T-cell (primary cell): ENCODE measurements around the gene SIPA1L2. TPM values are rescaled to one million over a fixed set of nuclear protein-coding genes. Genes with fewer than 3 reads are reported as not detected.
"Not testable (repeated sequence)": the region's sequence is repeated elsewhere in the genome, so short reads cannot be mapped to it uniquely, and the experiment has no call there.

Experiments used
- ATAC-seq, 4 experiments: fragments of 200-7000 bp in 3 of 4; fragments of 150-1000 bp in 1 of 4; cut with Tn5 transposase; replicated peaks in 1 of 4; 1 replicate in 3 of 4; 2 replicates in 1 of 4; pipeline ENCODE4 v1.10.0; 2021; ENCODE audit warnings: moderate library complexity in 3 of 4, mild to moderate bottlenecking in 2 of 4, moderate number of reproducible peaks in 1 of 4
- CTCF ChIA-PET, 2 donors: fragments of 300-600 bp; sonication (Branson Sonifier 250); formaldehyde crosslinking; loops; one replicate each; lab custom pipeline; 2022; ENCODE audit warnings: antibody characterized with exemption in 2 of 2; lab: Charles Lee
- POLR2A ChIA-PET, 2 donors: fragments of 300-600 bp; sonication (Branson Sonifier 250); formaldehyde crosslinking; loops; one replicate each; lab custom pipeline; 2022; ENCODE audit warnings: antibody characterized with exemption in 2 of 2; lab: Charles Lee
- DNase-seq, 35 experiments: peaks; one replicate each; pipeline versions ENCODE4 v3.0.0 to v3.0.0-alpha.2; 2013 to 2023
- H3K27ac ChIP-seq: one replicate; pipeline ENCODE4 v1.5.1; 2013; ENCODE audit warnings: low read length
- H3K27me3 ChIP-seq, 2 experiments: replicated peaks in 1 of 2; 1 replicate in 1 of 2; 2 replicates in 1 of 2; pipeline versions ENCODE4 v1.6.1 to v1.7.0; 2013; ENCODE audit warnings: low read length in 1 of 2, mixed read lengths in 1 of 2; ENCODE audit not compliant: control insufficient read depth in 2 of 2, insufficient read depth in 2 of 2; ENCODE audit errors: extremely low read depth in 1 of 2
- H3K36me3 ChIP-seq, 2 donors: 1 replicate in 1 of 2; 2 replicates in 1 of 2; pipeline versions ENCODE4 v1.6.1 to v1.7.0; 2013; ENCODE audit warnings: low read length in 1 of 2; ENCODE audit not compliant: control insufficient read depth in 2 of 2, insufficient read depth in 1 of 2; ENCODE audit errors: extremely low read depth in 1 of 2
- H3K4me1 ChIP-seq, 2 experiments: 1 replicate in 1 of 2; 2 replicates in 1 of 2; pipeline versions ENCODE4 v1.6.1 to v1.7.0; 2013; ENCODE audit warnings: low read length in 2 of 2, mixed read lengths in 1 of 2; ENCODE audit not compliant: insufficient read depth in 2 of 2, control insufficient read depth in 1 of 2; ENCODE audit errors: extremely low read depth in 1 of 2
- H3K4me3 ChIP-seq, 2 donors: 1 replicate in 1 of 2; 2 replicates in 1 of 2; pipeline versions ENCODE4 v1.5.1 to v1.7.0; 2013; ENCODE audit warnings: mild to moderate bottlenecking in 2 of 2, low read length in 1 of 2, moderate library complexity in 1 of 2; ENCODE audit not compliant: control insufficient read depth in 1 of 2; ENCODE audit errors: extremely low read depth in 1 of 2
- H3K9me3 ChIP-seq: 2 replicates; pipeline ENCODE4 v1.7.0; 2013
- H3K27ac Mint-ChIP-seq, 2 donors: one replicate each; pipeline ENCODE4 v1.8.0; 2020 to 2021; ENCODE audit warnings: mild to moderate bottlenecking in 2 of 2, mixed read lengths in 2 of 2
- H3K27me3 Mint-ChIP-seq, 2 donors: one replicate each; pipeline ENCODE4 v1.8.0; 2021 to 2022; ENCODE audit warnings: mixed read lengths in 2 of 2
- H3K36me3 Mint-ChIP-seq: one replicate; pipeline ENCODE4 v1.8.0; 2021; ENCODE audit warnings: mixed read lengths
- H3K4me1 Mint-ChIP-seq, 3 donors: one replicate each; pipeline ENCODE4 v1.8.0; 2020 to 2022; ENCODE audit warnings: mixed read lengths in 3 of 3, mild to moderate bottlenecking in 1 of 3
- H3K4me3 Mint-ChIP-seq, 3 donors: one replicate each; pipeline ENCODE4 v1.8.0; 2020 to 2022; ENCODE audit warnings: mild to moderate bottlenecking in 3 of 3, mixed read lengths in 3 of 3, moderate library complexity in 3 of 3
- H3K9me3 Mint-ChIP-seq, 3 donors: one replicate each; pipeline ENCODE4 v1.8.0; 2020 to 2022; ENCODE audit warnings: mixed read lengths in 3 of 3
- WGBS: methylation state at CpG from one replicate; pipeline ENCODE4 v1.1.5; 2013; ENCODE audit warnings: missing lambda C conversion rate; ENCODE audit not compliant: insufficient coverage; 5-methylcytosine and 5-hydroxymethylcytosine counted together
- total RNA-seq, 35 experiments: library from RNA in 6 of 35; stranded (reverse) in 6 of 35; fragments of 120-200 nt in 1 of 35; gene quantifications; one replicate each; pipeline versions ENCODE4 v1.2.1 to v1.2.4 and lab custom pipeline; 2013 to 2026

Gene SIPA1L2
- total RNA-seq, 5 donors from 2014 or later (not counting 1 experiment from before 2014, with no cell fraction given) = 0.70 to 3.3 (median 1.2) TPM

DNA sequence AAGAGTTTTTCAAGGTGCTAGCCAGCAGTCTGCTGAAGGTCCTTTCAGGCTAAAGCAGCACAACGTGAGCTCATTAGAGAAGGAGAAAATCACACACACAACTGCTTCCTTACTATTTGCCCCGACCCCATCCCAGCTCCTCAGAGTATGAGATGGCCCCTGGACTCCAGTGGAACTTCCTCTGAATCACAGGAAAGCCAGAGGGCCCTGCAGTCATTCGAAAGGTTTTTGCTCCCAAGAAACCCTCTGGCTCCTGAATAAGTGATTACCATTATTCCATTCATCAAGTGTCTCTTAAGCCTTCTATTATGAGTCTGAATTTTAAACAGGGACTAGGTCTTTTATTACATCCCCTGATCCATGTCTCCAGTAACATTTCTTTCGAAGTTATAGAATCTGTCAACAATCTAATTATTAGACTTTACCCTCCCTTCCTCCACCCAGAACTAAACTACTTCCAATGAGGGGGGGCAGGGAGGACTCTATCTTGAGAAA, 14.6 kb downstream of the SIPA1L2 start:
- CTCF ChIA-PET = interaction anchor here in 1 of 2 donors (0.8 kb wide), 1 partner anchor 12 kb away, joined by 3 read pairs; no protein-coding TSS in a partner anchor
- H3K27me3 ChIP-seq = no peaks in the 10 kb centered on the region
- WGBS = 89% methylated on average over 1 of the region's 4 CpGs
- Mint-ChIP-seq H3K27me3 (no peaks in the 10 kb centered on the region), H3K4me3 (no peak overlapping the region), H3K36me3 (no peaks in the 10 kb centered on the region), H3K9me3 (no peaks in the 10 kb centered on the region), H3K27ac (no peak overlapping the region), H3K4me1 (peaks cover 6 to 15% (median 12%) of the 10 kb centered on the region in 3 donors)
- POLR2A ChIA-PET = no interaction called here
- H3K4me3 ChIP-seq = no peak overlapping the region
- H3K36me3 ChIP-seq = no peaks in the 10 kb centered on the region
- no peaks in the 10 kb centered on the region for H3K9me3 ChIP-seq
- DNase-seq (no peak), ATAC-seq (no peak)
- peaks cover 0 to 4% of the 10 kb centered on the region in 2 experiments for H3K4me1 ChIP-seq
- no peak overlapping the region for H3K27ac ChIP-seq

DNA sequence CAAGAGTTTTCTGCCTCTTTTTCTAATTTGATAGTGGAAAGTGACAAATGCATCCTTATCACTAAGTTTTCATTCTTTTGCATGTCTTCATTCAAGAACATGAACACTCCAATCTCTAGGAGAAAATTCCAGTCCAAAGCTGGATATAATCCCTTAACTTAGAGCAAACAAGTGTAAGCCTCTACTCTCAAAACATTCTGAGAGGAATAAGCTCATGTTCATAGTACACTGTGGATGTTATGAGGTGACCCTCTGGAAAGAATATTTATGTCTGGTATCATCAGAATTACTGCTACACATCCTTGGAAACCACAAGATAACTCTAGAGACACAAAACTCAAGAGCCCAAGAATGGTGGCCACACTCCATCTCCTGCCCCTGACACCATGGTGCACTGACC, 15.1 kb downstream of the SIPA1L2 start:
- H3K4me1 Mint-ChIP-seq = peaks cover 6 to 15% (median 12%) of the 10 kb centered on the region in 3 donors
- no peaks in the 10 kb centered on the region for H3K27me3 ChIP-seq
- H3K9me3 ChIP-seq = no peaks in the 10 kb centered on the region

DNA sequence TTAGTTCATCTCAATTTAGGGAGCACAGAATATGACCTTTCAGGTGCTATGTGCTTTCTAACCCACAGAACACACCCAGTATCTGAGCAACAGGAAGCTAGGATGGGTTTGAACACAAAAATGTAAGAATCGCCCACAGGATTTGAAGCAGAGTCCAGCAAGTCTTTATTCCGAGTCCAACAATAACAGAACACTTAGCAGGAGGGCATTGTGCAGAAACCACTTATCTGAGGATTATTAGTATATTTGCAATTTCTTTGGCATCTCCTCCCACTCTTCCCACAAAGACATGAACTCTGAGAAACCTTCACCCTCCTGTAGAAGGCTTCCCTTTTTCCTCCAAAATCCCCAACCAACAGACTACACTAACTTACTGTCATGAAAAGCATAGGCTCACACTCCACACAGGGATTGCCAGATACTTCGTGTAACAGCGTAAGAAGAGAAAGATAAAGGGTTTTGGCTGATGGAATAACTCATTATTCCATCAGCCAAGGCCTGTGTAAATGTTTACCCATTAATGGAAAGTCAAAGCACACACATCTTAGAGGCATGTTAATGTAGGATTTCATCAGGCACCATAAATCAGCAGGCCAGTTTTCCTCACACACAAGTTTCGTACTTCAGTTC, 16.1 kb downstream of the SIPA1L2 start:
- CTCF ChIA-PET = interaction anchor here in 1 of 2 donors (1.2 kb wide), 1 partner anchor 14 kb away, joined by 5 read pairs; no protein-coding TSS in a partner anchor
- Mint-ChIP-seq H3K27me3 (no peaks in the 10 kb centered on the region), H3K4me3 (no peak overlapping the region), H3K4me1 (peaks cover 6 to 15% (median 12%) of the 10 kb centered on the region in 3 donors), H3K9me3 (no peaks in the 10 kb centered on the region), H3K36me3 (no peaks in the 10 kb centered on the region), H3K27ac (no peak overlapping the region)
- H3K27ac ChIP-seq = no peak overlapping the region
- DNase-seq = no peak
- 80% methylated on average over 1 of the region's 5 CpGs for WGBS
- H3K4me1 ChIP-seq = peaks cover 0 to 4% of the 10 kb centered on the region in 2 experiments
- POLR2A ChIA-PET = interaction anchor here in 1 of 2 donors (0.5 kb wide), 1 partner anchor 31 kb away, joined by 3 read pairs; no protein-coding TSS in a partner anchor
- H3K27me3 ChIP-seq = no peaks in the 10 kb centered on the region
- H3K9me3 ChIP-seq = no peaks in the 10 kb centered on the region
- no peak for ATAC-seq
- no peaks in the 10 kb centered on the region for H3K36me3 ChIP-seq
- H3K4me3 ChIP-seq = no peak overlapping the region

More for the DNA sequence above, 15.1 kb downstream of the SIPA1L2 start:
- no peak overlapping the region for H3K4me3 Mint-ChIP-seq
- DNase-seq (no peak), ATAC-seq (no peak)
- no peak overlapping the region for H3K27ac Mint-ChIP-seq
- ChIA-PET POLR2A (no interaction called here), CTCF (interaction anchor here in 1 of 2 donors (0.8 kb wide), 1 partner anchor 13 kb away, joined by 3 read pairs; no protein-coding TSS in a partner anchor)
- Histone ChIP-seq H3K36me3 (no peaks in the 10 kb centered on the region), H3K27ac (no peak overlapping the region), H3K4me3 (no peak overlapping the region), H3K4me1 (peaks cover 0 to 4% of the 10 kb centered on the region in 2 experiments)
- no peaks in the 10 kb centered on the region for H3K36me3 Mint-ChIP-seq
- no peaks in the 10 kb centered on the region for H3K9me3 Mint-ChIP-seq
- H3K27me3 Mint-ChIP-seq = no peaks in the 10 kb centered on the region

DNA sequence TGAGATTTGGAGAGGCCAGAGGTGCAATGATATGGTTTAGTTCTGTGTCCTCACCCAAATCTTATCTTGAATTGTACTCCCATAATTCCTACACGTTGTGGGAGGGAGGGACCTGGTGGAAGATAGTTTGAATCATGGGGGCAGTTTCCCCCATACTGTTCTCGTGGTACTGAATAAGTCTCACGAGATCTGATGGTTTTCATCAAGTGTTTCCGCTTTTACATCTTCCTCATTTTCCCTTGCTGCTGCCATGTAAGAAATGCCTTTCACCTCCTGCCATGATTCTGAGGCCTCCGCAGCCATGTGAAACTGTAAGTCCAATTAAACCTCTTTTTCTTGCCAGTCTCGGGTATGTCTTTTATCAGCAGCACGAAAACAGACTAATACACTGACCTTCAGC, 17.1 kb downstream of the SIPA1L2 start:
- CTCF ChIA-PET = interaction anchor here in 1 of 2 donors (1.2 kb wide), 1 partner anchor 15 kb away, joined by 5 read pairs; no protein-coding TSS in a partner anchor

DNA sequence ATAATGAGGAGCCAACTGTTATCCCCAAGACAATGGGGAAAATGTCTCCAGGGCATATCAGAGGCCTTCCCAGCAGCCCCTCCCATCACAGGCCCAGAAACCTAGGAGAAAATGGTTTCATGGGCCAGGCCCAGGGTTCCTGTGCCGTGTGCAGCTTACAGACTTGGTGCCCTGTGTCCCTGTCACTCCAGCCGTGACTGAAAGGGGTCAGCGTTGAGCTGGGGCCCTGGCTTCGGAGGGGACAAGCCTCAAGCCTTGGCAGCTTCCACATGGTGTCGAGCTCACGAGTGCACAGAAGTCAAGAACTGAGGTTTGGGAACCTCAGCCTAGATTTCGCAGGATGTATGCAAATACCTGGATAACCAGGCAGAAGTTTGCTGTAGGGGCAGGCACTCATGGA, 18.1 kb downstream of the SIPA1L2 start:
- Histone ChIP-seq H3K4me3 (no peak overlapping the region), H3K4me1 (peaks cover 0 to 4% of the 10 kb centered on the region in 2 experiments), H3K27me3 (no peaks in the 10 kb centered on the region), H3K9me3 (no peaks in the 10 kb centered on the region), H3K36me3 (no peaks in the 10 kb centered on the region), H3K27ac (no peak overlapping the region)
- Mint-ChIP-seq H3K27me3 (no peaks in the 10 kb centered on the region), H3K27ac (no peak overlapping the region), H3K9me3 (no peaks in the 10 kb centered on the region), H3K4me3 (no peak overlapping the region), H3K4me1 (peaks cover 6 to 15% (median 12%) of the 10 kb centered on the region in 3 donors), H3K36me3 (no peaks in the 10 kb centered on the region)
- POLR2A ChIA-PET = no interaction called here
- 96% methylated on average over 6 of the region's 7 CpGs for WGBS
- CTCF ChIA-PET = no interaction called here
- DNase-seq (no peak), ATAC-seq (no peak)

More for the DNA sequence above, 17.1 kb downstream of the SIPA1L2 start:
- H3K9me3 ChIP-seq, H3K4me3 Mint-ChIP-seq, H3K27ac Mint-ChIP-seq, DNase-seq, H3K27me3 Mint-ChIP-seq, H3K4me3 ChIP-seq, ATAC-seq, H3K36me3 Mint-ChIP-seq, H3K9me3 Mint-ChIP-seq, H3K36me3 ChIP-seq, H3K27me3 ChIP-seq, H3K27ac ChIP-seq, H3K4me1 ChIP-seq, POLR2A ChIA-PET: not testable (repeated sequence)
- WGBS = 100% methylated on average over 2 of the region's 7 CpGs
- H3K4me1 Mint-ChIP-seq = peaks cover 6 to 15% (median 12%) of the 10 kb centered on the region in 3 donors

DNA sequence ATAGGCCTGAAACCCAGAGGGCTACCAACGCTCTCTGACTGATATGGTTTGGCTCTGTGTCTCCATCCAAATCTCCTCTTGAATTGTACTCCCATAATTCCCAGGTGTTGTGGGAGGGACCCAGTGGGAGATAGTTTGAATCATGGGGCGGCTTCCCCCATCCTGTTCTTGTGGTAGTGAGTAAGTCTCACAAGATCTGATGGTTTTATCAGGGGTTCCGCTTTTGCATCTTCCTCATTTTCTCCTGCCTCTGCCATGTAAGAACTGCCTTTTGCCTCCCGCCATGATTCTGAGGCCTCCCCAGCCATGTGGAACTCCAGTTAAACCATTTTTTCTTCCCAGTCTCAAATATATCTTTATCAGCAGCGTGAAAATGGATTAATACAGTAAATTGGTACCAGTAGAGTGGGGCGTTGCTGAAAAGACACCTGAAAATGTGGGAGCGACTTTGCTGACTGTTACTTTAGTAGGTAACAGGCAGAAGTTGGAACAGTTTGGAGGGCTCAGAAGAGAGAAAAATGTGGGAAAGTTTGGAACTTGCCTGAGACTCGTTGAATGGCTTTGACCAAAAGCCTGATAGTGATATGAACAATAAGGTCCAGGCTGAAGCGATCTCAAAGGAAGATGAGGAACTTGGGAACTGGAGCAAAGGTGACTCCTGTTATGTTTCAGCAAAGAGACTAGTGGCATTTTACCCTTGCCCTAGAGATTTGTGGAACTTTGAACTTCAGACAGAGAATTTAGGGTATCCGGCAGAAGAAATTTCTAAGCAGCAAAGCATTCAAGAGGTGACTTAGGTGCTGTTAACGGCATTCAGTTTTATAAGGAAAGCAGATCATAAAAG, 18.8 kb downstream of the SIPA1L2 start:
- 82% methylated on average over 6 of the region's 11 CpGs for WGBS
- ATAC-seq = not testable (repeated sequence)

More for the DNA sequence above, 18.8 kb downstream of the SIPA1L2 start:
- H3K36me3 Mint-ChIP-seq, H3K9me3 Mint-ChIP-seq, CTCF ChIA-PET, H3K27me3 ChIP-seq, POLR2A ChIA-PET, H3K27me3 Mint-ChIP-seq, H3K27ac Mint-ChIP-seq, H3K4me1 ChIP-seq, H3K36me3 ChIP-seq, DNase-seq, H3K9me3 ChIP-seq, H3K4me3 ChIP-seq, H3K27ac ChIP-seq, H3K4me3 Mint-ChIP-seq: not testable (repeated sequence)
- peaks cover 6 to 15% (median 12%) of the 10 kb centered on the region in 3 donors for H3K4me1 Mint-ChIP-seq
